Measurements from ENCODE around the gene NIPSNAP2. TPM values are rescaled to one million over a fixed set of nuclear protein-coding genes. Genes with fewer than 3 reads are reported as not detected.

The NIPSNAP2 gene
- total RNA-seq, 1 donor from 2014 or later, result 43.9 TPM

DNA sequence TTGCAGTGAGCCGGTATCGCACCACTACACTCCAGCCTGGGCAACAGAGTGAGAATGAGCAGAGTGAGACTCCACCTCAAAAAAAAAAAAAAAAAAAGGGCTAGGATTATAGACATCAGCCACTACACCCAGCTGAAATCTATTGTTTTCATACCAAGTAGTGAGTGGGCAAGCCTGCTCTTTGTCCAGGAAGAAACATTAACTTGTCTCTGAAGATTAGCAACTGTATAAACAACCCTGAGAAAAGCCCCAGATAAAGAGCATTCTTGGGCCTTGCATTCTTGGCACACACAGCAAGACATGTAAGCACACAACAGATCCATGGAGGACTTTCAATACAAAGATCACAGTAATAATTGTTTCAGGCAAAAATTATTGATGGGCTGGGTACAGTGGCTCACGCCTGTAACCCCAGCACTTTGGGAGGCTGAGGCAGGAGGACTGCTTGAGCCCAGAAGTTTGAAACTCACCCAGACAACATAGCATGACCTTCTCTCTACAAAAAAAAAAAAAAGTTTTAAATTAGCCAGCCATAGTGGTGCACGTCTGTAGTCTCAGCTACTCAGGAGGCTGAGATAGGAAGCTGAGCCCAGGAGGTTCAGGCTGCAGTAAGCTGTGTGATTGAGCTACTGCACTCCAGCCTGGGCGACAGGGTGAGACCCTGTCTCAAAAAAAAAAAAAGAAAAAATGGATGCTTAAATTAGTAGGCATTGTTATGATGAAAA, 82.5 kb downstream of the NIPSNAP2 start:
- DNase-seq (ENCODE audit: low read depth in 2 of 2), result peak in 1 of 2 donors; percentile 93

DNA sequence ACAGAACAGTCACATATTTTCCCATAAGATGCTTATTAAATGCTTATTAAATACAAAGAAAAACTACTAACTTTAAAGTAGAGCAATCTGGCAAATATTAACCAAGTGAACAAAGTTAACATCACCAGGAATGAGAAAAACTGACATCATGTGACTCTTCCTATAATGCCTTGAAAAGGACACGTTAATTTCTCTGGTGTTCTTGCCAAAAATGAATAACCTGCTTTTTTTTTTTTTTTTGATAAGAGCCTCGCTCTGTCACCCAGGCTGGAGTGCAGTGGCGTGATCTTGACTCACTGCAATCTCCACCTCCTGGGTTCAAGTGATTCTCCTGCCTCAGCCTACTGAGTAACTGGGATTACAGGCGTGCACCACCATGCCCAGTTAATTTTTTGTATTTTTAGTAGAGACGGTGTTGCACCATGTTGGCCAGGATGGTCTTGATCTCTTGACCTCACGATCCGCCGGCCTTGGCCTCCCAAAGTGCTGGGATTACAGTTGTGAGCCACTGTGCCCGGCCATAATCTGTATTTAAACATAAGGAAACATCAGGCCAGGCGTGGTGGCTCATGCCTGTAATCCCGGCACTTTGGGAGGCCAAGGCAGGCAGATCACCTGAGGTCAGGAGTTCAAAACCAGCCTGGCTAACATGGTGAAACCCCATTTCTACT, 83.2 kb downstream of the NIPSNAP2 start:
- DNase-seq (ENCODE audit: low read depth in 2 of 2), result peak in 1 of 2 donors; percentile 6

DNA sequence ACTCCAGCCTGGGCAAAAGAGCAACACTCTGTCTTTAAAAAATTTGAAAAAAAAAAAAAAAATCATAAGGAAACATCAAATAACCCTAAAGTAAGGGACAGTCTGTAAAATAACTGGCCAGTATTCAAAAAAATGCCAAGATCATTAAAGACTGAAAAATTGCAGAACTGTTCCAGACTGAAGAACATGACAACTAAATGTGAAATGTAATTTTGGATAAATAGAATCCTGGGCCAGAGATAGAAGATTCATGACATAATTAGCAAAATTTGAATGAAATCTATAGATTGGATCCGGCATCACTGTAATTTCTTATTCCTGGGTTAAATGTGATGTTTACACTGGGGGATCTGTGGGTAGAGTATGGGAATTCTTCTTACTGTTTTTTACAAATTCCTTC, 83.9 kb downstream of the NIPSNAP2 start:
- DNase-seq (ENCODE audit: low read depth in 2 of 2), result no peak

DNA sequence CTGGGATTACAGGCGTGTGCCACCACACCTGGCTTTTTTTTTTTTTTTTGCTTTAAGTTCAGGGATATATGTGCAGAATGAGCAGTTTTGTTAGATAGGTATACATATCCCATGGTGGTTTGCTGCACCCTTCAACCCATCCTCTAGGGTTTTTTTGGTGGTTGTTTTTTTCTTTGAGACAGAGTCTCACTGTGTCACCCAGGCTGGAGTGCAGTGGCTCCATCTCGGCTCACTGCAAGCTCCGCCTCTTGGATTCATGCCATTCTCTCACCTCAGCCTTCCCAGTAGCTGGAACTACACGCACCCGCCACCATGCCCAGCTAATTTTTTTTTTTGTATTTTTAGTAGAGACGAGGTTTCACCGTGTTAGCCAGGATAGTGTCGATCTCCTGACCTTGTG, 84.4 kb downstream of the NIPSNAP2 start:
- peak in 1 of 2 donors; percentile 34 for DNase-seq (ENCODE audit: low read depth in 2 of 2)

Other genes with a start within 250 kb of the NIPSNAP2 start
- not detected in 2 replicates for gene SEPTIN14, start 101.8 kb upstream of the NIPSNAP2 start, total RNA-seq
- gene ZNF713, start 77.1 kb upstream of the NIPSNAP2 start, total RNA-seq, result 2.1 and 2.6 TPM in 2 replicates
- gene MRPS17, start 12.7 kb upstream of the NIPSNAP2 start, total RNA-seq, result 17.4 and 18.1 TPM in 2 replicates
- gene PSPH, start 86.9 kb downstream of the NIPSNAP2 start, total RNA-seq, result 21.5 and 29.1 TPM in 2 replicates
- 171 and 229 TPM in 2 replicates for gene CCT6A, start 87.2 kb downstream of the NIPSNAP2 start, total RNA-seq
- gene SUMF2, start 99.7 kb downstream of the NIPSNAP2 start, total RNA-seq, result 151 and 194 TPM in 2 replicates
- gene PHKG1, start 128.4 kb downstream of the NIPSNAP2 start, total RNA-seq, result 0.13 and 0.38 TPM in 2 replicates
- gene CHCHD2, start 141.9 kb downstream of the NIPSNAP2 start, total RNA-seq, result 237 and 295 TPM in 2 replicates
- gene NUPR2, start 151.8 kb downstream of the NIPSNAP2 start, total RNA-seq, result not detected in 2 replicates

All from dermis microvascular lymphatic vessel endothelial cell (primary cell).